ENCODE measurements around the gene ALDH7A1.
"Not testable (repeated sequence)": the region's sequence is repeated elsewhere in the genome, so short reads cannot be mapped to it uniquely, and the experiment has no call there.

The ALDH7A1 gene

GRCh38 chr5:126540631-126541030 is 54.4 kb downstream of the ALDH7A1 start:
- no peak for FAIRE-seq

GRCh38 chr5:126538579-126538978 is 56.4 kb downstream of the ALDH7A1 start:
- DNase-seq (ENCODE audit: extremely low spot score, insufficient read length, low read depth) (no peak), FAIRE-seq (no peak)

More at GRCh38 chr5:126540631-126541030, 54.4 kb downstream of the ALDH7A1 start:
- no peak for DNase-seq (ENCODE audit: extremely low spot score, insufficient read length, low read depth)

- FAIRE-seq (no peak), DNase-seq (ENCODE audit: extremely low spot score, insufficient read length, low read depth) (no peak)
These were observed 58.1 kb downstream of the ALDH7A1 start for GRCh38 chr5:126536874-126537273.

GRCh38 chr5:126535856-126536545 is 59.0 kb downstream of the ALDH7A1 start:
- DNase-seq (ENCODE audit: extremely low spot score, insufficient read length, low read depth): no peak

GRCh38 chr5:126534553-126534952 is 60.5 kb downstream of the ALDH7A1 start:
- no peak for DNase-seq (ENCODE audit: extremely low spot score, insufficient read length, low read depth)
- no peak for FAIRE-seq

More at GRCh38 chr5:126535856-126536545, 59.0 kb downstream of the ALDH7A1 start:
- no peak for FAIRE-seq

GRCh38 chr5:126531543-126532120 is 63.4 kb downstream of the ALDH7A1 start:
- FAIRE-seq (no peak), DNase-seq (ENCODE audit: extremely low spot score, insufficient read length, low read depth) (no peak)

GRCh38 chr5:126527892-126528291 is 67.1 kb downstream of the ALDH7A1 start:
- FAIRE-seq: no peak
- DNase-seq (ENCODE audit: extremely low spot score, insufficient read length, low read depth): no peak

- DNase-seq (ENCODE audit: extremely low spot score, insufficient read length, low read depth) (no peak), FAIRE-seq (no peak)
These were observed 67.9 kb downstream of the ALDH7A1 start for GRCh38 chr5:126527158-126527557.

GRCh38 chr5:126526493-126526892 is 68.5 kb downstream of the ALDH7A1 start:
- DNase-seq (ENCODE audit: extremely low spot score, insufficient read length, low read depth) (no peak), FAIRE-seq (no peak)

GRCh38 chr5:126525630-126526245 is 69.3 kb downstream of the ALDH7A1 start:
- no peak for FAIRE-seq
- no peak for DNase-seq (ENCODE audit: extremely low spot score, insufficient read length, low read depth)

- no peak for DNase-seq (ENCODE audit: extremely low spot score, insufficient read length, low read depth)
- no peak for FAIRE-seq
These were observed 71.1 kb downstream of the ALDH7A1 start for GRCh38 chr5:126523818-126524510.

- no peak for DNase-seq (ENCODE audit: extremely low spot score, insufficient read length, low read depth)
- no peak for FAIRE-seq
These were observed 73.9 kb downstream of the ALDH7A1 start for GRCh38 chr5:126521130-126521529.

- DNase-seq (ENCODE audit: extremely low spot score, insufficient read length, low read depth) (no peak), FAIRE-seq (no peak)
These were observed 74.4 kb downstream of the ALDH7A1 start for GRCh38 chr5:126520593-126520953.

GRCh38 chr5:126519637-126520592 is 75.1 kb downstream of the ALDH7A1 start:
- FAIRE-seq (no peak), DNase-seq (ENCODE audit: extremely low spot score, insufficient read length, low read depth) (no peak)

GRCh38 chr5:126519223-126519622 is 75.8 kb downstream of the ALDH7A1 start:
- FAIRE-seq; DNase-seq (ENCODE audit: extremely low spot score, insufficient read length, low read depth): not testable (repeated sequence)

GRCh38 chr5:126516852-126517251 is 78.2 kb downstream of the ALDH7A1 start:
- no peak for DNase-seq (ENCODE audit: extremely low spot score, insufficient read length, low read depth)
- FAIRE-seq: no peak

GRCh38 chr5:126516133-126516532 is 78.9 kb downstream of the ALDH7A1 start:
- DNase-seq (ENCODE audit: extremely low spot score, insufficient read length, low read depth) (no peak), FAIRE-seq (no peak)

- FAIRE-seq (no peak), DNase-seq (ENCODE audit: extremely low spot score, insufficient read length, low read depth) (no peak)
These were observed 79.7 kb downstream of the ALDH7A1 start for GRCh38 chr5:126515337-126515736.

- FAIRE-seq (no peak), DNase-seq (ENCODE audit: extremely low spot score, insufficient read length, low read depth) (no peak)
These were observed 80.4 kb downstream of the ALDH7A1 start for GRCh38 chr5:126514558-126515141.

Data from GM18507 (cell line).